Measurements from ENCODE around the gene NAE1.

NAE1 gene

DNA sequence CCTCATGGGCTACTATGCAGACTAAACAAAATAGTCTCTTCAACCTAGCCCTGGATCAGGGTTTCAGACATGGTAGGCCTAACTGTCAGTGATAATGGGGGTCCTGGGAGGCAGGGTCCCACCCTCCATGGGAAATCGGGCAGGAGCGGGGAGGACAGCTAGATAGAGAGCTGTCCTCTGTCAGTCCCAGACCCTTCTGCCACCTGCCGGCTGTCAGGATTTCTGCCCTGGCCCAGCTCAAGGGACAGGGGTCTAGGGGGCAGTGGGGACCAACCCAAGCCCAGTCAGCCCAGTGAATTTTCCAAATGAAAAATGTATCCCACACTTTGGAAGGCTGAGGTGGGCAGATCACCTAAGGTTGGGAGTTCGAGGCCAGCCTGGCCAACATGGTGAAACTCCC, 18.8 kb upstream of the NAE1 start:
- no peak for DNase-seq

DNA sequence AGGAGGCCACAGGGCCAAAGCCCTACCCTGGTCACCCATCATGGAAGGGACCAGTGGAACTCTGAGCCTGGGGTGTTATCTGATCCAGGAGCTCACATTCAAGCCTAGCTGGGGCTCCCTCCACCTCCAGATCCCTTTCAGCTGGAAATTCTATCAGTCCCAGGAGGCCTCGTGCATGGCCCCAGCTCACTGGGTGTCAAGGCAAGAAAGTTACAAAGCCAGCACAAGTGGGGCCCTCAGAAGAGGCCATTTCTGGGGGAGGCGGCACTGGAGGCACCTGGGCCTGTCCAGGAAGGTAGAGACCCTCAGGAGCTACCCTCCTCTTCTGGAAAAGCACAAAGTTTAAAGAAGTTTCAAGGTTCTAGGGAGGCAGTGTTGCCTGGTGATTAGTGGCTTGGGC, 18.2 kb upstream of the NAE1 start:
- DNase-seq = no peak

DNA sequence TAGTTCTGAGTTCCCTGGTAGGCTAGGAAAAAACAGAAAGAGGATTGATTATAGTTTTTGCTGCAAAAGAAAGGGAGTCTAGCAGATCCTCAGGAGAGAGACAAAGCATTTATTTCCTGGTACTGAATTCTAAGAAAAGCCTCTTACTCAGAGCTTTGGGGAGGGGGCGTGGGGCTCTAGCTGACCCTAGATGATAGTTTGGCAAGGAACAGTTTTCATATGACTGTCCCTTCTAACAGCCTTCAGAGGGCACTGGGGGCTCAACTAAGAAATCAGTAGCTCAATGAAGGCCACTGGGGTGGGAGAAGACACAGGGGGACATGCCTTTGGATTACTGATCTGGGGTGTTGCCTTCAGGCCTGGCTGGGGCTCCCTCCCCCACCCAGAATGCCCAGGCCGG, 17.4 kb upstream of the NAE1 start:
- no peak for DNase-seq

DNA sequence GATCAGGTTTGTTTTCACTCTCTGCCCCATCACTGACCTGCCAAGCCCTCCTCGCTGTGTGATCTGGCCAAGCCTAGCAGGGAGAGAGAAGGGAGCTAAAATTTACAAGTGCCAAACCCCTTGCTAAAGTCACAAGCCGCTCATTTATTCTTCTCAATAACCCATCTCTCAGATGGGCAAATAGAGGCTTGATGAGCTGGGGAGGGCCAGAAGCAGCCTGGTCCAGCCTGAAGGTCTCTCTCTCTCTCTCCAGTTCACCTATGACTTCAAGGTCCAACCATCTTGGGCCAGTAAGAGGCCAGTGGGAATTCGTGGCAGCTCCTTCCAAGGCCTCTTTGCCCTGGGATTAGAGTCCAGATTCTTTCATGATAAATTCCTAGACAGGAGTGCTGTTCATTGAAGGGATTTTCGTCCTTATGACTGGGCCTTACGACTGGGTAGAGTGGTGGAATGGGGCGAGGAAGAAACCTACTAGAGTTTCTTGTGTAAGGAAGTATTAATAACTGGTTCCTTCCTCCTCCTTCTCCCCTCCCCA, 16.8 kb upstream of the NAE1 start:
- DNase-seq = no peak

DNA sequence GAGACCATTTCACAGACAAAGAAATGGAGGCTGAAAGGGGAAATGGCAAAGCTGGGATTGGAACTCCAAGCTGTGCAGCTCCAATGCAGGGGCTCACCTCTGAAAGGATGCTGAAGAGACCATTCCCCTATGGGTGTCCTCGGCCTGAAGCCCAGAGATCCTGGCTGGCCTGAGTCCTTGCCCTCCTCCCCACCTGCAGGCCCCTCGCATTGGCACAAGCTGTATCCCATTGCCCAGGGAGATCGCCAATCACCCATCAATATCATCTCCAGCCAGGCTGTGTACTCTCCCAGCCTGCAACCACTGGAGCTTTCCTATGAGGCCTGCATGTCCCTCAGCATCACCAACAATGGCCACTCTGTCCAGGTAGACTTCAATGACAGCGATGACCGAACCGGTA, 16.1 kb upstream of the NAE1 start:
- no peak for DNase-seq

DNA sequence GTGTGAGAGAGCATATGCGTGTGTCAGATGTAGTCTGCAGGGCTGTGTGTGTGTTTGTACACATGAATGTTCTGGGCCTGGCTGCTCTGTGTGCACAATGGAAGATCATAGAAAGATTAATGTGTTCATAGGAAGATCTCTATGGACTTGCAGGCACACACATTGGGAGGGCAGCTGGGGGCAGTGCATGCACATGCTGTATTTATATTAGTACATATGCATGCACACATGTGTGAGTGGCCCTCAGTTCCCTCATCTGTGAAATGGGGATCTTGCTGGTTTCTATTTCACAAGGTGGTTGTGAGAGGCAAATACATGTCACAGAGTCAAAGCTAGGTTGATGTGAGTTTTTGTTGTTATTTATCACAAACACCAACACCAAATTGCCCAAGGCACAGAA, 15.5 kb upstream of the NAE1 start:
- no peak for DNase-seq

DNA sequence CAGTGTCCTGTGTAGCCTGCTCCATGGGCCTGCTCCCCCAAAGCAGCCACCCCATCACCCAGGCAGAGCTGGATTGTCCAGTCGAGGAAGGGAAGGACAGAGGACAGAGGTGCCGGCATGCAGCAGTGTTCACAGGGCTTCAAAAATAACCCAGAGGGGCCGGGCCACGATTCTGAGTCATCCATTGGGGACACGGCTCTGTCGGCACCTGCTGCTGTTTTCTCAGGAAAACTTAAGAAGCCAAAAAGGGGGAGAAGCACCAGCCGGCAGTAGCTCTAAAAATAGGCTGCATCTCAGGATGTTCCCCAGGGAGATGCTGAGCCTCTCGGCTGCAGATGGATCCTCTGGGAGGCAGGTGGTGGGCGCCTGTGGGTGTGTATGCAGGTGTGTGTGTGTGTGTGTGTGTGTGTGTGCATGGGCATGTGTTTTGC, 15.0 kb upstream of the NAE1 start:
- no peak for DNase-seq

DNA sequence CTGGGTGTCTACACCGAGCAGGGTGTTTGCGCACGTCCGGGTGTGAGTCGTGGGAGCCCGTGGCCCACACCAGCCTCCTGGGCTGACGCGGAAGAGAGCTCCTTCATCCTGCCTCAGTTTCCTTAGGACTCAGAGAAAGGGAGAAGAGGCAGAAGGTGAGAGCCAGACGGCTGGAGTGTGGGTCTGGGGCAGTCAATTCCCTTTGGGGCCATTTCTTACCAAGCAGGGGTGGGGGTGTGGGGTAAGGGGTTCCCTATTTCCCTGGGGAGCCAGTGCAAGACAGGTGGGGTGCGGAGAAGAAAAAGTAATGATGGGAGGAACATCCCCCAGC, 14.3 kb upstream of the NAE1 start:
- DNase-seq = no peak

DNA sequence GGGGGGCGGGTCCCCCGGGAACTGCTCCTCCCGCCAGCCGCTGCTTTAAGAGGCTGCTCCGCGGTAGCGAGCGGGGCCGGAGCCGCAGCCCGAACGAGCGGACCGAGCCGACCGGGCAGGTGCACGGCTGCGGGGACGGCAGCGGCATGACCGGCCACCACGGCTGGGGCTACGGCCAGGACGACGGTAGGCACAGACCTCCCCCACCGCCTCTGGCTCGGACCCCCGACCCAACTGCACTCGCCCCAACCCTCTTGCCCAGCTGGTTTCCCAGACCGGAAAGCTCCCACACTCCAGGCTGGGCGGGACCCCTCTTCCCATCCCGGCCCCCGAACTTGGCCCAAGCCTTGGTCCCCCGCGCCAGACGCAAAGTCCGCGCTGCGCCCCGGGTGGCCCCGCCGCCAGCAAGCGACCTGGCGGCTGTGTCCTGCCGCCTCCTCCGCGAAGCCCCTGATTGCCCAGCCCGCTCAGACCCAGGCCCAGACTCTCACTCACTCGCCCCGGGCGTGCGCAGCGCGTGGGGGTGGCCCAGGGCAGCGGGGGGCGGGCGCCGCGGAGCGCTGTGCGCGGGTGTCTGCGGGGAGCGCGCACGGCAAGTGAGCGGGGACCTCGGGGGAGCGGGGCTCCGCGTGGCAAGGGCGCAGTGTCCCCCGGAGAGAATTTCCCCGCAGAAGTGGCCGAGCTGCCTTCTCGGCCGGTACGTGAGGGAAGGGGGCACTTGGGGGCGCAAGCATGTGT, 13.7 kb upstream of the NAE1 start, which contains the start of gene CA7:
Gene CA7 (plus strand): TSS at position 73 of the 738 bp plus-strand sequence. CDS start 74 bp downstream, at position 147.
- DNase-seq = no peak

DNA sequence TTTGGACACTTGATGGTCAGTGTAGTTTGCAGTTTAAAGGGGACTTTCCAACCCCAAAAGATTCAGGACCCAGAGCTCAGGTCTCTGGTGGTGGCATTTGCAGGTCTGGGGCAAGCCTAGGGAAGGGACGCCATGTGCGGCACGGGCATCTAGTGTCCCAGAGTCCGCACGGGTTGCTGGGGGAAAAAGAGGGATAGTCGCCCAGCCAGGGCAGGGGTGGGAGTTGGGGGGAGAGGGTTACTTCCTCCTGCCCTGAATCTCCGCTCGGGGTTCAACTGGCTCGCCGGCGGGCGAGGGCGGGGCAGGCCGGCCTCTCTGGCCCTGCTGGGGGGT, 13.2 kb upstream of the NAE1 start:
- DNase-seq = no peak

DNA sequence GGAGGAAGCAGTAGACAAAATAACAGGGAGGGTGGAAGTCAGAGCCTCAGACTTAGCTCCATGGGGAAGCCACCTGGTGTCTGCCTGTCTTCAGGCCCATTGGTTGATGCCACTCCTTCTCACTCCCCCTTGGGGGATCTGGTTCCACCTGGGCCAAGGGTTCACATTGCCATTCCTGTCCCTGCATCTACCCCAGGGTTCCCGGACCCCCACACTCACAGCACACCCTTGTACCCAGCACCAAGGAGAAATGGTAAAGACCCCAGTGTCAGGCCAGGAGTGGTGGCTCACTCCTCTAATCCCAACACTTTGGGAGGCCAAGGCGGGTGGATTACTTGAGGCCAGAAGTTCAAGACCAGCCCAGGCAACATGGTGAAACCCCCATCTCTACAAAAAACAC, 12.4 kb upstream of the NAE1 start:
- no peak for DNase-seq

DNA sequence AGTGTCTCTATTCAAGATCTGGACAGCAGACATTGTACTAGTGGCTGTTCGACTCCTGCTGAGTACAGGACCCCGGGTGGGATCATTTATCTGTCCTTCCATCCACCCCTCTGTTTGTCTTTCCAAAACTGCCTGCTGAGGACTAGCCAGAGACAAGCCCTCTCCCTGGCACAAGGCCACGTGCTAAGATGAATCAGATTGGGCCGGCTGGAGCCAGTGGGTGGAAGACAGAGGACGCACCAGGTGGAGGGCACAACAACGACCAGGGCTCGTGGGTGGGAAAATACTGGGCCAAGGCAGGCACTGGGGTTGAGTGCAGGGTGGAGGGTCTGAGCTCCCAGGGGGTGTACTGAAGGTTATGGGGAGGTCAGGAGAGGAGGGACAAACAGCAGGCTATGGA, 12.0 kb upstream of the NAE1 start:
- no peak for DNase-seq

DNA sequence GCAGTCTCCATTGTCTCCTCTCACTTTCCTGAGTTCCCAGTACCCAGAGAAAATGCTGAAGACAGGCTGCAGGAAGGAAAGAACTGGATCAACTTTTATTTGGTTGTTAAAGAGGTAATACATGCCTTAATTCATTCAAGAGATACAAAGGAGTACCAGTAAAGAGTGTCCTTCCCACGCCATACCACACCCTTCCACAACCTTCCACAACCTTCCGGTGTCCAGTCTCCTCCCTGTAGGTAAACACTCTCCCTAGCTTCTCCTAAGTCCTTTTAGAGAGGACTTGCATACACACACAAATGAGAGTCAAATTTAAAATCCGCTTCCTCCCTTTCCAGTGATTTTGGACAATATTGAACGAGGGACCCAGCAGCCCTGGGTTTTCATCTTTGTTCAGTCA, 10.6 kb upstream of the NAE1 start:
- DNase-seq = no peak

DNA sequence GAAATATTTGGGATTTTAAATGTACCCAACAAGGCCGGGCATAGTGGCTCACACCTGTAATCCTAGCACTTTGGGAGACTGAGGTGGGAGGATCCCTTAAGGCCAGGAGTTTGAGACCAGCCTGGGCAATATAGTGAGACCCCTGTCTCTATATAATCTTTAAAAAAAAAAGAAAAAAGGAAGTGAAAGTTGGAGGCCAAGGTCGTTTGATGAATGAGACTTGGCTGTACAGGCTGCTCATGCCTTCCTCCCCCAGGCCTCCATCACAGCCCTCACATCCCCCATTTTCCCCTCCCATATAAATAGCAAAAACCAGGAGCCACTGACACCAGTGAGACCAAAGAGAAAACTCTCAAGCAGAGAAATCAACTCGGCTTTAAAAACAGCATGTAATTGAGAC, 10.1 kb upstream of the NAE1 start:
- DNase-seq = no peak

DNA sequence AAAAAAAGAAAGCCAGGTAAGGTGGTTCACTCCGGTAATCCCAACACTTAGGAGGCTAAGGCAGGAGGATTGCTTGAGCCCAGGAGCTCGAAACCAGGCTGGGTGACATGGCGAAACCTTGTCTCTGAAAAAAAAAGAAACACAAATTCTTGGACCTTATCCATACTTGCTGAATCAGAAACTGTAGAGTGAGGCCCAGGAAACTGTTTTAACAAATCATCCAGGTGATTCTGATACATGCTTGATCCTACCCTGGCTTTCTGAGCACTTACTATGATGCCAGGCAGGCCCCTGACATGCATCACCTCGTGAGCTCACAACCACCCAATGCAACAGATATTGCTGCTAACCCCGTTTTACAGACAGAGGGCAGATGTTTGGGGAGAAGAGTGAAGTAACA, 4.0 kb upstream of the NAE1 start:
- DNase-seq = no peak

DNA sequence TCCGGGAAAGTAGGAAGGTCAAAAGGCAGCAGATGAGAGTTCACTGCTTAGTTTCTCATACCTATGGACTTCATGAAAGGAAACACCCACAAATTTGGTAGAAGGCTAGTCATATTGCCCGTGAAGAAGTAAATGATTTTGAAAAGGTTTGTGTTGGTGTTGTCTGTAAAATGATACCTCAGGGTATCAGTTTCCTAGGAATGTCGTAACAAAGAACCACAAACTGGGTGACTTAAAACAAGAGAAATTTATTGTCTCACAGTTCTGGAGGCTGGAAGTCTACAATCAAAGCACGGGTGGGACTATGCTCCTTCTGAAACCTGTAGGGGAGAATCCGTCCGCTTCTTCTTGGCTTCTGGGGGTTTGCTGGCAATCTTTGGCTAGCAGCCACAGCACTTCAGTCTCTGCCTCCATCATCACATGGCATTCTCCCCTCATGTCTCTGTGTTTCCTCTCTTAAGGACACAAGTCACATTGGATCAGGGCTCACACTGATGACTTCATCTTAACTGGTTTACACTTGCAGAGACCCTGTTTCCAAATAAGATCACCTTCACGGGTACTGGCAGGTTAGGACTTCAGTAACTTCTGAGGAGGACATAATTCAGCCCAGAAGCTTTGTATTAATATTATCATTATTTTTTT, 2.0 kb upstream of the NAE1 start:
- DNase-seq = no peak

DNA sequence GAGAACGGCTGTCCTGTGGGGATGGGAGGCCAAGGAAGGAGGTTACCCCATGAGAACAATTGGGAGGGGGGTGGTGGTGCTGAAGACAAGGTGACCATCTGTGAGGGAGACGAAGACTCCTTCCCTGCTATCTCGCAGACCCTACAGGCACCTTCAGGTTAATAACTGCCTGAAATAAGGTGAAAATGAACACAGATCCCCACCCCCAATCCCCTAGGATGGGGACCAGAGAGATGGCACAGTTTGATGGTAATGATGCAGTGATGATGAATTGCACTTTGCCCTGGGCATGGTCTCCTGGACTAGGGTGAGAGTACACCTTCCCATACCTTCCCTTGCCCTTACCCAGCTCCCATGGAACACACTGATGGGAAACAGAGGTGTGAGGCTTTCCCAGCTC, 1.4 kb upstream of the NAE1 start:
- DNase-seq = no peak

DNA sequence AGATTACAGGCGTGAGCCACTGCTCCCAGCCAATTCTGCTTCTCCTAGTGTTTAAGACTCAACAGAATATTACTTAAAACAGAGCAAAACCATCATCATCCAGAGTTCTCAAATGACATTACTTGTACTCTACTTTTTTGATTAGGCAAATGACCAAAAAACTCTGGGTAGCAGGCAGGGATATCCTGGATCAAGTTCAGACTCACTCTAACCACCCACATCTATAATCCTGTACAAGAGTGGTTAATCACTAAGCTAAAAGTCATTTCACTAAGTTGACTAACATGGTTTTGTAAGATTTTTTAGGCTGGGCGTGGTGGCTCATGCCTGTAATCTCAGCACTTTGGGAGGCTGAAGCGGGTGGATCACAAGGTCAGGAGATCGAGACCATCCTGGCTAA, 6.8 kb downstream of the NAE1 start:
- no peak for DNase-seq

DNA sequence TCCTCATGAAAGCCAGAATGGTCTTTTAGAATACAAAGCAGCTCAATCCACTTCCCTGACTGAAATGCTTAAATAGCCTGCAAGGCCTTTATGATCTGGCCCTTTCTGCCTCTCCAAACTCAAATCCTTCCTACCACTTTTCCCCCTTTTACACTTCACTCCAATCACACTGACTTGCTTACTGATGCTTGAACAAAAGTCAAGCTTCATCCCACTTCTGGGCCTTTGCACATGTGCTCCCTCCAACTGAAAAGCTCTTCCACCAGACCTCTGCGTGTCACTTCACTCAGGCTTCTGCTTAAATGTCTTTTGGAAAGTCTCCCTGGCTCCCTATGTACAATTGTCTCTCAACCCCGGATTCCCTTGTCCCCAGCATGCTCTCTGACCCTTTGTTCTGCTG, 16.0 kb downstream of the NAE1 start:
- DNase-seq = no peak

DNA sequence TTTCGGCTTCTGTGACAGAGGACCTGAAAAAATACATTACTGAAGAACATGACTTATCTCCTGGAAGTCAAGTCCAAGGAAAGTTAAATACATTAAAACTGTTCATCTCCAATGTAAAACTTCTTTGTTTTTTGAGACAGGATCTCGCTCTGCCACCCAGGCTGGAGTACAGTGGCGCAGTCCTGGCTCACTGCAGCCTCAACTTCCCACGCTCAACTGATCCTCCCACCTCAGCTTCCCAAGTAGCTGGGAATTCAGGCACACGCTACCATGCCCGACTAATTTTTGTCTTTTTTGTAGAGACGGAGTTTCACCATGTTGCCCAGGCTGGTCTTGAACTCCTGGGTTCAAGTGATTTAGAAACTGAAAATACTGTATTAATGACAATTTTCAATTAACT, 19.7 kb downstream of the NAE1 start:
- no peak for DNase-seq

DNA sequence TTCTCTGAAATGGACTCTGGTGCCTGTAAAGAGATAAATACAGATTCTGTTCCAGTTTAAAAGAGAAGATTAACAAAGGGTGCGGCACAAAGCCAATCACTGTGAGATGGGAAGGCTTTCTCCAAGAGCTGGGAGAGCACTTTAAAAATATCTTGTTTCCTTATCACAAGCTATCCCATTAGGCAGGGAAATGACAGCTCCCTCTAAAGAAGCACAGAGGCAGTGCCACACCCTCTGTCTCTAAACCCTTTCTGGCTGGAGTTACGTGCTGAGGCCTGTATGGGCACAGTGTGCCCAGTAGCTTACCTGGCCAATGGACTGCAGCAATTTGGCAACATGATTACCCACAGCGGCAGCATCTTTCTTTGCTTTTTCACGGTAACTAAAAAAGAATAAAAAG, 20.4 kb downstream of the NAE1 start:
- DNase-seq = no peak

DNA sequence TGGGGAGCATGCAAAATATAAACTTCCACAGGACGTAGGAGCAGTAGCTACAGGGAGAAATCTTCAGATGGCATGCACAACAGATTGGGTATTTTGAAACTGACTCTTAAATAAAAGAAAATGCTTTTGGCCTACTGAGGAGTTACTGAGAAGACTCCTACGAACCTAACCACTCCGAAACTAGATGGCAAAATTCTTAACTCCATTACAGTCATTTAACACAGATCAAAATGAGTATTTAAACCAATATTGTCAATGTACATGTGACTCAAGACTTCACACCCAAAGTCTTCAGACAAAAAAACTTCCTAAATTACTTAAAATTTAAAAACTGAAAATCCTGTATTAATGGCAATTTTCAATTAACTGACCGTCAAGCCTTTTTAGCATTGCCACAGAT, 21.0 kb downstream of the NAE1 start:
- no peak for DNase-seq

DNA sequence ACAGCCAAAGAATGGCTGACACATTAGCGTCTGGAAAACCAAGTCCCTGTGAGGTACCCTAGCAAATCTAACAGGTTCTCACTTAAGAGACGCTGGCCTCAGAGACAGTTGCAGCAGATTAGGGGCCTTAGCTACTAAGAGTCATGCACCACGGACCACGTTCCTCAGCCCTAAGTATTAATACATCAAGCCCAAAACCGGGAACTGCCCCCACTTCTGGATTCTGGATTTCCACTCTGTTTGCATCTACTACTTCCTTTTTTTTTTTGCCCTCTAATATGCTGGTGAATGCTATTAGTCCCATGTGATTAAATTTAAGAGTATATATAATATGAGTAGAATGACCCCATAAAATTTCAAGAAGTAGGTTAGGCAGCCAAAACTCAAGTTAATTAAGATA, 28.6 kb downstream of the NAE1 start:
- no peak for DNase-seq

DNA sequence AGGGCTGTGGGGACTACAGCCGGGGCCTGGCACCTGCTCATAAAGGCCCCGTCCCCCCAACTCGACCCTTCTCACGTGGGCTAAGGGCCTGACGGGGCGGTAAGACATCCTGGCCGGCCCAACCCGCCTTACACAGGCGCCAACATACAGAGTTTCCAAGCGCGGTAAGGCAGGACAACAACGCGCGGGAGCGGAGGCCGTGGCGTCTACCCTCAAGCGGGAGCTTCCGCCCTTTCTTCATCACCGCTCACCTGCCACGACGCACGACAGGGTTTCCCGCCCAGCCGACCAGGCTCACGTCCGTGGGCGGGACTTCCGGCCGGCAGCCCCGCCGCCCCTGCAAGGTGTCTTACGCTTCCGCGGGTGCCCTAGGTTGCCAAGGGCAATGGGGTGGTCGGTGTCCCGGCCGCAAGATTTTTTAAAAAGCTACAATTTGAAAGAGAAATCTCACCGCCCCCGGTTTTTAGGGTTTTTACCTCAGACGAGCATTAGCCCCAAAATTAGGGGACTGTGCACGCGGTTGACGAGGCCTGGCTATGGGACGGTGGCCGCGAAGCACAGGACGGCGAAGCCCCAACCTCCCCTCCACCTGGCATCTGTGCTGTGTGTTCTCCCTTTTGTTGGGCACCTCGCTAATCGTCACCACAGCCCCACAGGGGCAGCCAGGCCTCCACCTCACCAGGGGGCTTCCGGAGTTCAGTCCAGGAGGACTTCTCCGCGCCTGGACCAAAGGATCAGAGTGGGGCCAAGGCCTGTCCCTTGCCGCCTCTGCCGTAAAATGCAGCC, 29.3 kb downstream of the NAE1 start, which contains the start of gene TERB1:
Gene TERB1 (minus strand): TSS at position 265 of the 786 bp plus-strand sequence. CDS start 4,786 bp downstream, outside the sequence.
- no peak for DNase-seq
